ENCODE data around the gene ANKS3.

DNA sequence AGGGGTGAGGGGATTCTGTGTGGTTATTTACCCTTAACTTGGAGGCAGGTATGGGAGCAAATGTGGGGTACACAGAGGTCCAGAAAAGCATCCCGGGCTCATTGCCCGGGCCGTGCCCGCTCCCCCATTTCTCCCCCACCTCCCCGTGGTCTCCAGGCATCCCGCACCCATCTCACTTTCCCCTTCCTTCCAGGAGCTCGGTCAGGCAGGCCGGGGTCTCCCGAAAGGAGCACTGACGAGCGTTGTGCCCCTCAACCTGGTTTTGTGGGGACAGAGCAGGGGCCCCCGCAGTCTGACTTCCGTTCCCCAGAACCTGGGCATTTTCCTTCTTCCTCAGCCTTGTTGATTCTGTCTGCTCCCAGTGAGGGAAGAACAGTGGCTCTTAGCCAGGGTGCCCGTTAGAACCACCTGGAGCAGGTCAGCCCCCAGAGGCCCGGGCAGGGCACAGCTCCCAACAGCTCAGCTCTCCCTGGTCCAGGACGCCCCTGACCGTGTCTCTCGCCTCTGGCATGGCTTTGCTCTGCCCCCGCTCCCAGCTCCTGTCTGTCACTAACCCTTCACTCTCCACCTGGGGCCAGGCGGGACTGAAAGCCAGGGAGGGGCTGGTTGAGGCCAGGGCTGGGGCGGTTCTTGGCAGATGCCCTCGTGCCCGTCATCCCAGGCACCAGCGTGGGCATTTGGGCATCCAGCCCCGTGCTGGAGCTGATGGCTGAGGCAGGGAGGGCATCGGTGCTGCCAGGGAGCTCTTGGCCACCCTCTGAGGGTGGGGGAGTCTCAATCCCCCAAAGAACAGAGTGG, 53.2 kb downstream of the ANKS3 start:
- TF ChIP-seq, protein P1, sequence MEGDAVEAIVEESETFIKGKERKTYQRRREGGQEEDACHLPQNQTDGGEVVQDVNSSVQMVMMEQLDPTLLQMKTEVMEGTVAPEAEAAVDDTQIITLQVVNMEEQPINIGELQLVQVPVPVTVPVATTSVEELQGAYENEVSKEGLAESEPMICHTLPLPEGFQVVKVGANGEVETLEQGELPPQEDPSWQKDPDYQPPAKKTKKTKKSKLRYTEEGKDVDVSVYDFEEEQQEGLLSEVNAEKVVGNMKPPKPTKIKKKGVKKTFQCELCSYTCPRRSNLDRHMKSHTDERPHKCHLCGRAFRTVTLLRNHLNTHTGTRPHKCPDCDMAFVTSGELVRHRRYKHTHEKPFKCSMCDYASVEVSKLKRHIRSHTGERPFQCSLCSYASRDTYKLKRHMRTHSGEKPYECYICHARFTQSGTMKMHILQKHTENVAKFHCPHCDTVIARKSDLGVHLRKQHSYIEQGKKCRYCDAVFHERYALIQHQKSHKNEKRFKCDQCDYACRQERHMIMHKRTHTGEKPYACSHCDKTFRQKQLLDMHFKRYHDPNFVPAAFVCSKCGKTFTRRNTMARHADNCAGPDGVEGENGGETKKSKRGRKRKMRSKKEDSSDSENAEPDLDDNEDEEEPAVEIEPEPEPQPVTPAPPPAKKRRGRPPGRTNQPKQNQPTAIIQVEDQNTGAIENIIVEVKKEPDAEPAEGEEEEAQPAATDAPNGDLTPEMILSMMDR (IDR thresholded peaks at IDR 0.05; ENCODE audit: low read depth, low read length): no peak
- TF ChIP-seq POLR2A (IDR thresholded peaks at IDR 0.05; ENCODE audit: extremely low read depth, insufficient read length): no peak
- no peak for TF ChIP-seq MYC (IDR thresholded peaks at IDR 0.05; ENCODE audit: low read depth, low read length)

Data from NB4 (cell line).